Activated CD4-positive, alpha-beta T cell treated with anti-CD3 and anti-CD28 coated beads, Interleukin-2, amount 50 U/mL, for 16 hours (primary cell): ENCODE results near the gene LRRC3C.
"Not testable (repeated sequence)": the region's sequence is repeated elsewhere in the genome, so short reads cannot be mapped to it uniquely, and the experiment has no call there.

Experiments
- DNase-seq: peaks from one replicate; pipeline ENCODE4 v3.0.0-alpha.2; 2020

Gene LRRC3C, protein sequence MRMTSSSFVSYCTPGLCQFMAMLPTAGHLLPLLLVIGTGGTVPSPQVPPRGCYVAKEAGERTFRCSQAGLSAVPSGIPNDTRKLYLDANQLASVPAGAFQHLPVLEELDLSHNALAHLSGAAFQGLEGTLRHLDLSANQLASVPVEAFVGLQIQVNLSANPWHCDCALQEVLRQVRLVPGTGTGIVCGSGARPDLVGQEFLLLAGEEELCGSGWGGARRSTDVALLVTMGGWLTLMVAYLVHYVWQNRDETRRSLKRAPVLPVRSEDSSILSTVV

GRCh38 chr17:39927101-39927928 lies at the start of gene LRRC3C, which contains the start of gene ORMDL3:
LRRC3C (plus strand) TSS chr17:39927732; CDS start chr17:39941524, 13,792 bp downstream.
ORMDL3 (minus strand) TSS chr17:39927601; CDS start chr17:39924203, 3,398 bp downstream.
- DNase-seq = peak; percentile 95

DNA sequence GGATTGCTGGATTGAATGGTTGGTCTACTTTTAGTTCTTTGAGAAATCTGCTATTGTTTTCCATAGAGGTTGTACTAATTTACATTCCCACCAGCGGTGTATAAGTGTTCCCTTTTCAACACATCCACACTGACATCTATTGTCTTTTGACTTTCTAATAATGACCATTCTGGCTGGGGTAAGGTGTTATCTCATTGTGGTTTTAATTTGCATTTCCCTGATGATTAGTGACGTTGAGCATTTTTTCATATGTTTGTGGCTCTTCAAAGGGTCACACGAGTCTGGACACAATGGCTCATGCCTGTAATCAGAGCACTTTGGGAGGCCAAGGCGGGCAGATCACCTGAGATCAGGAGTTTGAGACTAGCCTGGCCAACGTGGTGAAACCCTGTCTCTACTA lies 41.4 kb upstream of the LRRC3C start:
- DNase-seq = not testable (repeated sequence)

DNA sequence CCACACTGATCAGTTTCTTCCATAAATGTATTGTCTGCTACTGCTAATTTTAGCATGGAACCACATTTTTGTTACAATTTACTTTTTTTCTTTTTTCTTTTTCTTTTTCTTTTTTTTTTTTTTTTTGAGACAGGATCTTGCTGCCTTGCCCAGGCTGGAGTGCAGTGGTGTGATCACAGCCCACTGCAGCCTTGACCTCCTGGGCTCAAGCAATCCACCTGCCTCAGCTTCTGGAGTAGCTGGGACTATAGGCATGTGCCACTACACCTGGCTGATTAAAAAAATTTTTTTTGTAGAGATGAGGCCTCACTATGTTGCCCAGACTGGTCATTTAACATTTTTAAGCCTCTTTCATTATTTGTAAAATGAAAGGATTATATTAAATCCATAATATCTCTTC lies 40.5 kb upstream of the LRRC3C start:
- DNase-seq = no peak

- no peak for DNase-seq
These were observed 38.3 kb upstream of the LRRC3C start for GRCh38 chr17:39889200-39889599.

DNA sequence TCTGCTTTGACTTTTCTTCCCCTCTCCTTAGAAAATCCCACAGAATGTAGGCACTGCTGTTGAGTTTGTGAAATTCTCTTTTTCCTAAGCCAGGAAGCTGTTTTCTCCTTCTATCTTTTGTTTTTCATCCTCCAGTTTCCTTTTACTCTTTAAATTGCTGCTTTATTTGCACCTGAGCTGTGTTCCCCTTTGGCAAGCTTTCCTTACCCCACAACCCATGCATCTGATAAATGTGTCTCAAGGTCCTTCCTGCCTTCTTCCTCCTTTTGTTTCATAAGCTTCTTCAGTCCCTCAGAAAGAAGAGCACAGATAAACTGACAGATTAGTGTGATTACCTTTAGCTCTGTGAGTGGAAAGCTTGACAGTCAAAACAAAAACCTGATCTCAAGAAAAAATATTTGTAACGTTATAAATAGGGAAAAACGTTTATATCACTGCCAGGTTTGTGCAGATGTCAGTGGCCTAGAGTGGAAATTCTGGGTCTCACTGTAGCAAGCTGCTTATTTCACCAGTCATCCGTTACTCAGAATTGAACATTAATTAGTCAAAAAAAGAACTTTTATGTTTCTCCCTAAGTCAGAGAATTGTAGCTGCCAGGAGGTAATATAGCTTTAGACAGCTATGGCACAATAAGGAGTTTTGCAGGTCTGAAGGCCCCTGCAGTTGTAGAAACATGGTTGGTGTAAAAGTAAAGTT lies 32.7 kb upstream of the LRRC3C start:
- DNase-seq = peak; percentile 22

DNA sequence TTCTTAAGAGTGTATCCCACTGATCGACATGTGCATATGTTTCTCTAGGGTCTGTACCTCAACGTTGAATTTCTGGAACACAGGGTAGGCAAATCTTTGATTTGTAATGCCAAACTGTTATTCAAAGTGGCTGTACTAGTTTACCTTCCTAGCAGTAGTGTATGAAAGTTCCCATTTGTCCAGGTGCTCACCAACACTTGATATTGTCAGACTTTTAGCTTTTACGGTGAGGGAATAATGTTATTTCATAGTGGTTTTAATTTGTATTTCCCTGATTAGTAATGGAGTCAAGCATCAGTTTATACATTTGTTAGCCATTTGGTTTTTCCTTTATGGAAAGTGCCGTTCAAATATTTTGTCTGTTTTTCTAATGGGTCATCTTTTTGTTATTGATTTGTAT lies 29.4 kb upstream of the LRRC3C start:
- DNase-seq = no peak

- no peak for DNase-seq
These were observed 28.3 kb upstream of the LRRC3C start for GRCh38 chr17:39899215-39899614.

GRCh38 chr17:39902027-39902426 lies 25.5 kb upstream of the LRRC3C start:
- not testable (repeated sequence) for DNase-seq

GRCh38 chr17:39903158-39903884 lies 24.2 kb upstream of the LRRC3C start:
- peak; percentile 61 for DNase-seq

DNA sequence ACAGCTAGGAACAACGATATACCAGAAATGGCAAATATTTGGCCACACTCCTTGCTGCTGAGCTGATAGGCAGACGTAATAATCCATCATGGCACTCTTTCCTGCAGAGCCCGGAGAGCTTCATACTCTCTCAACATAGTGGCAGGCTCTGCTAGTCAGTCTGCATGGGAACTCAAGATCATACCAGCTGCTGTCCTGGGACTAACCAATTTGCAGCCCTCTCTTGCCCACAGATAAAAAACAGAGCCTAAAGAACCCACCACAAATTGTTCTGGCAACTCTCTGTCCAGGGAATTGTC lies 22.6 kb upstream of the LRRC3C start:
- no peak for DNase-seq

GRCh38 chr17:39908789-39909352 lies 18.7 kb upstream of the LRRC3C start:
- DNase-seq = no peak

DNA sequence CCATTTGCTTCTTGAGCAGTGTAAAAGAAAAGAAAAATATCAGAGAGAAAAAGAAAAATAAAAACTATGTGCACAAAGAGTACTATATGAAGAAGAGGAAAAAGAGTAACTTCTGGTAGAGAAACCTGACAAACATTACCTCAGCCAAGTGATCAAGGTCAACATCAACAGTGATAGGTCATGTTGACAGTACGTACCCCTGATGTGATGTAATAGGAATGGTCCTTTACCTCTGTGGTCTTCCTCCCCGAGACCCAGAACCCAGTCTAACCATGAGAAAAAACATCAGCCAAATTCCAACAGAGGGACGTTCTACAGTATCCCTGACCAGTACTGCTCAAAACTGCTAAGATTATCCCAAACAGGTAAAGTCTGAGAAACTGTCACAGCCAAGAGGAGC lies 13.5 kb upstream of the LRRC3C start:
- no peak for DNase-seq

GRCh38 chr17:39915559-39915958 lies 12.0 kb upstream of the LRRC3C start:
- DNase-seq = no peak

- no peak for DNase-seq
These were observed 10.6 kb upstream of the LRRC3C start for GRCh38 chr17:39916918-39917317.

GRCh38 chr17:39919087-39919683 lies 8.3 kb upstream of the LRRC3C start:
- no peak for DNase-seq

DNA sequence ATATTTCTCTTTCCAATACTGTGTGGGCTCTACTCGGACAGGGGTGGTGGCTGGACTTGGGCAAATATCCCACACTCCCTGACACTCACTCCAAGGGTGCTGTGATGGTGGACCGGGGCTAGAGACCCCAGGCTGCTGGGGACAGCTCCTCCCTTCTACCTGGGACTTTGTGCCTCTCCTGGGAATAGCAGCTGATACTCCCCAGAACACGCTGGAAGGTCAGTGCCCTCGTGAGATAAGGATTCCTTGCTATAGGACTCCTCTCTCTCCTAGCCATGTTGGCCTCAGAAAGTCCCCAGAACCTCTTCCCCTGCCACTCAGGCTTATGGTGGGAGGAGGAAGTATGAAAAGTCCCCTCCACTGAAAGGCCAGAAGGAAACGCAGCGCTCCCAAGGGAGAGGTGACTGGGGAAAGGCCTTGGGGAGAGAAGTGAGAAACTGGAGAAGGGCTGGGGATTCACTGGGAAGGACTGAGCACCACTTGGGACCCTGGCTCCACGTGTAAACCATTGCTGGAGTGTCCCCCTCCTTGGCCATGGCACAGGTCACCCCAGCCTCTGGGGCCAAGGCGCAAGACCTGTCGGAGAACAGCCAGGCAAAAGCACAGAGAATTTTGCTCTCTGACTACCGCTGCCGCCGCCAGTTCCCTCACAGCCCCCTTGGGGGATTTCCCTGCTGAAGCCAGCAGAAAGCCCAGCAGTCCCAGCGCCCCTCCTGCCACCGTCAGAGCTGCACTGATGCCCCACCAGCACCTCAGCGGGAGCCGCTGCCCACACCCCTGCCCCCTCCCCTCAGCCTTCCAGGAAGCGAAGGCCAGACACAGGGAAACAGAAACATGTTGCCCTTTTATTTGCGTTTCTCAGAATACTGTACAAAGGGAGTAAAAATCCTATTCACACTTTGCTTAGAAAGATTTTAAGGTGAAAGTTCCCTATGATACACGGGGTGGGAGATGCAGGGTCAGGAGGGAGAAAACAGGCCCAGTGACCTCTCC lies 7.0 kb upstream of the LRRC3C start:
- DNase-seq = peak; percentile 60

DNA sequence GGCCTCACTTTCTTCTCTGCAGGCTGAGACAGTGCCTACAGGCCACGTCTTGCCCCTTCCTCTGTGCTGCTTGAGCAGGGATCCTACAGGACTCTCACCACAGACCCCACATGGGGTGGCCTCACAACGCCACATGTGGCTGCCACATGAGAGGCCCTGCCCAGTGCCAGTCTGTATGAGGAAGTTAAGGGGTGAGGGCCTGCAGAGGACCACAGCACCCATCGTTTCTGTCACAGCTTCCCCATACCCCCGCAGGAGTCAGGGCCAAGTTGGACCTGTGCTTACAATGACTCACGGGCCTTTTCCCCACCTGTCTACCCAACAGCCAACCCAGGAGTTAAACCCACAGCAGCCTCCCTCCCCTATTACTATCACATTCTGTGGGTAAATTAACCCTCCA lies 6.2 kb upstream of the LRRC3C start:
- DNase-seq = no peak

- DNase-seq = no peak
These were observed 5.5 kb upstream of the LRRC3C start for GRCh38 chr17:39922006-39922405.

DNA sequence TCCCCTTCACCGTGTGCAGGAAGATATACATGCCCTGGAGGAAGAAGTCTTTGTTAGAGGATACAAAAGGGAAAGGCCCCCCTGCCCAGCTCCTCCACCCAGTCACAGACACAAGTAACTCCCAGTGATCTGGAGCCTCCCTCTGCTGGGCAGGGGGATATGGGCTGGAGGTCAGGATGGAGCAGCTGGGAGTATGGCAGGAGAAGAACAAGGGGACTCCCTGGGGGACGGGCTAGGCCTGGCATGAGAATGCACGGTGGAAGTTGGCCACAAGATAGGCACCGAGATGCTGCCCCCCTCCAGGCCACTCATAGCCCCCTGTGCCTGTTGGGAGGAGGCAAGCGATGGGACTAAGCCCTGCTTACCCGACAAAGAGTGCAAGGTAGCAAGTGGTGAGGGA lies 4.3 kb upstream of the LRRC3C start:
- no peak for DNase-seq

DNA sequence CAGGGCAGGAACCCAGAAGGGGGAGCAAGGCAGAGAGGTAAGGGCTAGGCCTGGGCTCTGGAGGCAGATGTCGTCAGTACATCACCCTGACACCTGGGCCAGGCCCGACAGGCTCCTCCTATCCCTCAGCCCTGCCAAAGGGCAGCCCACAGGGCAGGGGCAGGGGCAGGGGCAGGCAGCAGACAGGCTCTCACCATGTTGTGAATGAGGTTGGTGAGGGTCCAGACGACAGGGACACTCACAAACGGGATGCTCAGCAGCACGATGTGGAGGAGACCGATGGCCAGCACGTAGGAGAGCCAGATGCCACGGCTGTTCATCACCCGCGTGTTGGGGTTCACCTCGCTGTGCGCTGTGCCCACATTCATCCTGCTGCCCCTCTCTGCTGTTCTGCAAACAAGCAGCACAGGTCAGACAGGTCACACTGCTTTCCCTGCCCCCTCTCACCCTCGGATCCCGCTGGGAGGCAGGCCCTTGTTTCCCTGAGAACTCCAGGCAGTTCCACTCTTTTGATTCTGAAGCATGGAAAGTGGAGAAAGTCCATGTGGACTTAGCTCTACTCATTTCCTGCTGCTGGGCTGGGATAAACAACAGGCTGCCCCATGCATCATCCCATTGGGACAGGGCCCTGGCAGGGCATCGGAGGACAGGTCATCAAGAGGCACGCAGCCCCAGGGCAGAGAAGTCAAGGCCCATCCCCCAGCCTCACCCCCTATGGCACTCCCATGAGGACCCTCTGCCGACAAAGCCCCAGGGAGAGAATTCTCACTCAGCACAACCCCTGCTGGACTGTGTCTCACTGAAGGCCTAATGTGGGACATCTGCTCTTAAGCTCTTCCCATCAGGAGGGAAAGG lies 3.5 kb upstream of the LRRC3C start:
- no peak for DNase-seq
